KOPT-K1 (cell line): Measurements from ENCODE around the gene EVX2.

Source experiments
- H3K27ac ChIP-seq: fragments of 200-600 bp; sonication (generic); 2 replicates; pipeline ENCODE4 v1.5.1; 2016; ENCODE audit warnings: antibody characterized with exemption, mild to moderate bottlenecking, low read depth, low read length; ENCODE audit not compliant: poor library complexity, severe bottlenecking
- H3K36me3 ChIP-seq: fragments of 200-600 bp; sonication (generic); 2 replicates; pipeline ENCODE4 v1.5.1; 2017; ENCODE audit warnings: antibody characterized with exemption, mild to moderate bottlenecking, low read length, moderate library complexity; ENCODE audit not compliant: insufficient read depth
- H3K9me3 ChIP-seq: fragments of 200-600 bp; sonication (generic); 2 replicates; pipeline ENCODE4 v1.5.1; 2017; ENCODE audit warnings: antibody characterized with exemption, low read length, mild to moderate bottlenecking; ENCODE audit not compliant: insufficient read depth, poor library complexity, severe bottlenecking

EVX2 gene

DNA sequence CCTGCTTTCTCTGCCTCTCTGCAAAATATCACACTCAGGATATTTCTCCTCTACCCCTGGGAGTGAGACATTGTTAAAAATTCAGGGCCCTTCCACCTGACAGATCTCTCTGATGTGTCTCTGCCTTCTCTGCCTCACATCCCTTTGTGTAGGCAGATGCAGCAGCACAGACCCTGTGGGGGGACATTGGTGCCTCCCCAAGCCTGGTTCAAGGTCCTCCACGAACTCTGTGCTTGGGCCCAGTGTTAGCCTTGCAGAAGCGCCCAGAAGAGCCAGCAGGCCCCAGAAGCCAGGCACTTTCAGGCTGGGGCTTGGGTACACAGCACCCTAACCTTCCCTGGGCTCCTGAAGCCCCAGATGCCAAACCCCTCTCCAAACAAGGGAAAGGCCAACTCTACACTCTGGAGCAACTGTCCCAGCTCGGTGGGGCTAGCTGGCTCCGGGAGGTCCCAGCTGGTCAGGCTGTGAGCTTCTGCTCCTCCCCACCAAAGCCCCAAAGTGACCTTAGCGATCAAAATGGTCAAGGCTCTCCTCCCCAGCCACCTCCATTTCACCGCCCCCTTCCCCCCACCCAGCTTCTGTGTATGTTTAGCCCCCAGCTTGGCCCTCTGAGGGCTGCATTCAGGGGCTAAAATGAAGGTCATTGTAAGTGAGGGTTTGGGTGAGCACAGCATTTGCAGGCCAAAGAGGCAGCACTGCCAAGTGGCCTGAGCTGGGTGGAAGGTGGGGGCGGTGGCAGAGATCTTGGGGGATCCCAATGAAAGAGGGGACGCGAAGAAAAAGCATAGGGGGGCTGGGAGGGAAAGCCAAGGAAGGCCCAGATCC is 41.4 kb upstream of the EVX2 start:
- Histone ChIP-seq H3K27ac (no peak overlapping the region), H3K9me3 (no peaks in the 10 kb centered on the region)

DNA sequence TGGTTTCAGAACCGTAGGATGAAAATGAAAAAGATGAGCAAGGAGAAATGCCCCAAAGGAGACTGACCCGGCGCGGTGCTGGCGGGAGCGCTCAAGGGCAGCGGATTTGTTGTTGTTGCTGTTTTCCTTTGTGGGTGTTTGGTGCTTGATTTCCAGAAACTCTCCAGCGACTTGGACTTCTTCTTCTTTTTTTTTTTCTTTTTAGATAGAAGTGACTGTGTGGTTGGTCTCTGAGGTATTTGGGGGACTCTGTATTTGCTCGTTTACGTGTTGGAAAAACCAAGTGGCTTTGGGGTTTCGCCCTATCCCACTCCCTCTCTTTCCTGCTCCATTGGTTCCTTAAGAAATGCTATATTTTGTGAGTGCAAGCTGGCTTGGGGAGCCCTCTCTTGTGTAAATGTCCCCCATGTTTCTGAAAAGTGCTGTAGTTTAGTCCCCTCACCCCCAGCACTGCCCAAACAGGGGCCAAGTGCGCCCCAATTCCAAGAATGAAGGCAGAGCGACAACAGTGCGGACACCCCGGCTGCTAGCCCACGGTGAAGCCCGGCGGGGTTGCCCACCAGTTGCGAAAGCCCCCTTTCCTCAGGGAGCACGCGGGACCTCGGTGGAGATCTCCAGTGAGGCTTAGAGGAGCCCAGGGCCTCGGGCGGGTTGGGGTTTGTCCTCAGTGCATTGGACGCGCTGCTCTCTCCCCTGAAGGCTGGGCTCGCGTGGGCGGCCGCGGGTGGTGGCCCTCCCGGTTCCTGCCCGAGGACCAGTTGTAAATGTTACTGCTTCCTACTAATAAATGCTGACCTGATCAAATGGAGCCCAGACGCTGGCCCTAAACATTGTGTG is 40.6 kb upstream of the EVX2 start:
- no peaks in the 10 kb centered on the region for H3K9me3 ChIP-seq
- H3K36me3 ChIP-seq = no peaks in the 10 kb centered on the region
- no peak overlapping the region for H3K27ac ChIP-seq

More for the DNA sequence above, 41.4 kb upstream of the EVX2 start:
- no peaks in the 10 kb centered on the region for H3K36me3 ChIP-seq

DNA sequence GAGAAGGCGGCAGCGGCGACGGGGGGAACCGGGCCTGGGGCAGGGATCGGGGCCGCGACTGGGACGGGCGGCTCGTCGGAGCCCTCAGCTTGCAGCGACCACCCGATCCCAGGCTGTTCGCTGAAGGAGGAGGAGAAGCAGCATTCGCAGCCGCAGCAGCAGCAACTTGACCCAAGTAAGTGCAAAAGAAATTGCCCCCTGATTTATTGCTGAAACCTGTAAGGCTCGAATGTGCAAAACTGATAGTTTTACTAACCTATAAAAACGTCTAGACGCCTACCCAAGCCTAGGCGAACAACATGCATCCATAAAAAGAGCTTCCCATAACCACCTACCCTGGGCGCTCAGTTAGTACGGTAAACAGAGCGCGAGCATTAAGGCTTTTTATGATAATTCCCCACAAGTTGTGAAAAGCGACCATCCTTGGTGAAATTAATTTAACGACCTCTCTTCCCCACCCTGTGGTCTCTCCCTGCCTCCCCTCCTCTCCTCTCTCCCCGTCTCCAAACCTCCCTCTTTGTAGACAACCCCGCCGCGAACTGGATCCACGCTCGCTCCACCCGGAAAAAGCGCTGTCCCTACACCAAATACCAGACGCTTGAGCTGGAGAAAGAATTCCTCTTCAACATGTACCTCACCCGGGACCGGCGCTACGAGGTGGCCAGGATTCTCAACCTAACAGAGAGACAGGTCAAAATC is 39.8 kb upstream of the EVX2 start:
- Histone ChIP-seq H3K36me3 (no peaks in the 10 kb centered on the region), H3K9me3 (no peaks in the 10 kb centered on the region), H3K27ac (no peak overlapping the region)

DNA sequence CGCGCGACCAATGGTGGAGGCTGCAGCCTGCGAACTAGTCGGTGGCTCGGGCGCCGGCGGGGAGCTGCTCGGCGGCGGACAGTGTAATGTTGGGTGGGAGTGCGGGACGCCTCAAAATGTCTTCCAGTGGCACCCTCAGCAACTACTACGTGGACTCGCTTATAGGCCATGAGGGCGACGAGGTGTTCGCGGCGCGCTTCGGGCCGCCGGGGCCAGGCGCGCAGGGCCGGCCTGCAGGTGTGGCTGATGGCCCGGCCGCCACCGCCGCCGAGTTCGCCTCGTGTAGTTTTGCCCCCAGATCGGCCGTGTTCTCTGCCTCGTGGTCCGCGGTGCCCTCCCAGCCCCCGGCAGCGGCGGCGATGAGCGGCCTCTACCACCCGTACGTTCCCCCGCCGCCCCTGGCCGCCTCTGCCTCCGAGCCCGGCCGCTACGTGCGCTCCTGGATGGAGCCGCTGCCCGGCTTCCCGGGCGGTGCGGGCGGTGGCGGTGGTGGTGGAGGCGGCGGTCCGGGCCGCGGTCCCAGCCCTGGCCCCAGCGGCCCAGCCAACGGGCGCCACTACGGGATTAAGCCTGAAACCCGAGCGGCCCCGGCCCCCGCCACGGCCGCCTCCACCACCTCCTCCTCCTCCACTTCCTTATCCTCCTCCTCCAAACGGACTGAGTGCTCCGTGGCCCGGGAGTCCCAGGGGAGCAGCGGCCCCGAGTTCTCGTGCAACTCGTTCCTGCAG is 39.1 kb upstream of the EVX2 start, which contains the start of gene HOXD9:
TSS of gene HOXD9 (plus strand) at position 37 of the 728 bp plus-strand sequence. CDS start at position 87, 50 bp downstream.
- Histone ChIP-seq H3K36me3 (no peaks in the 10 kb centered on the region), H3K27ac (no peak within 1 kb of the TSS), H3K9me3 (no peaks in the 10 kb centered on the region)

DNA sequence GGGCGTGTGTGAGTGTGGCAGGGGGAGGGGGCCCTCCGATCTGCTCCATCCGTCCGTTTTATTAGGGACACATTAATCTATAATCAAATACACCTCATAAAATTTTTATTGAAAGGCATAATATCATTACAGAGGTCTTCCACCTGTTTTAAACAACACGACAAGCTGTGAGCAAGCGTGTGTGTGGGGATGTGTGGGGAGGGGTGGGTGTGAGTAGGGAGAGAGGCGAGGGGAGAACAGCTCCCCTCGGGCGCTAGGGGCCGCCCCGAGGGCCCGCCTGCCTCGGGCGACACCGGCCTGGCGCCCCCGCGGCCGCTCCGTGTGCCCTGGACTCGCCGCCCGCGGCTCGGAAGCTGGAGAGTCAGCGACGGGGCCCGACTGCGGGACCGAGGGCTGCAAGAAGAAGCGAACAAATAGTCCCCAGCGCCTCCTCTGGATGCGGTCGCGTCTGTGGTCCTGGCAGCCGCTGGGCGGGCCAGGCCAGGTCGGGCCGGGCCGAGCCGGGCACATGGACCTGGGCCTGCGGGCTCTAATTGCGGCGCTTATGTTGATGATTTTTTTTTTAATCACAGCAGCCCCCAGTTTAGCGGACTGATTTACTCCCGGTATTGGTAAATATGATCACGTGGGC is 38.4 kb upstream of the EVX2 start:
- no peaks in the 10 kb centered on the region for H3K9me3 ChIP-seq
- H3K27ac ChIP-seq = no peak overlapping the region
- H3K36me3 ChIP-seq = no peaks in the 10 kb centered on the region

DNA sequence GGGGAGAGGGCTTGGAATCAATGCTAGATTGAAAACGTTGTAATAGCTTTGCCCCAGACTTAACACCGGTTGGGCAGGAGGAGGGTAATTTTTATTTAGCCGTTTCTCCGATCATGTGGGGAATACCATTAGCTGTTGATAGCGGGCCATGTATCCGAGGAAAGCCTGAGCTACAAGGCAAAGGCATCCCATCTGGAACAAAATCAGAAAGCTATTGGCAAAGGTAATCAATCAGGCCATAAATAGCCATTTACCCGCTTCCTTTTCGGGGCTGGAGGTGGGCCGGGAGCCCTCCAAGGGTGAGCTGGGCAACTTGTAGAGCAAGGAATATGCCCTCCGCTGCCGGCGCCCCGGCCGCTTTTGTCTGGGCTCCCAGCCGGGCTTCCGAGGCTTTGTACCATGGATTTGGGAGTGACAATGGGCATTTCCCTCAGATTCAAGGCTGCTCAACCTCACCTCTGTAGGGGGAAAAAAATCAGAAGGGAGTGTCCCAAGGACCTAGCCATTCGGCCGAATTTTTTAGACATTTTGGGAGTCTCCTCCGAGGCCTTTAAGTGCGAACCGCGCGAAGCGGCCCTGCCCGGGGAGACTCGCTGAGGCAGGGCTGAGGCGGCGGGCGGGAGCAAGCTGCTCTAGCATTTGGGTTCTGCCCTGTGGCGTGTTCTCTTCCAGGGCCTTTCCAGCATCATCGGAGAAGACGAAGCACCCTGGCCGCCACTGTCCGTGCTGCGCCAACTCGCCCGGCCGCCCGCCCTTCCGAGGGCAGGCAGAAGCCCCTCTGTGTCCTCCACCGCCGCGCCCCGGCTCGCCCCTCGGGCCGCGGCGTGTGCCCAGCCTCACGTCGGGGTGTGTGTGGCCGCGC is 37.7 kb upstream of the EVX2 start:
- Histone ChIP-seq H3K9me3 (no peaks in the 10 kb centered on the region), H3K27ac (no peak overlapping the region), H3K36me3 (no peaks in the 10 kb centered on the region)

DNA sequence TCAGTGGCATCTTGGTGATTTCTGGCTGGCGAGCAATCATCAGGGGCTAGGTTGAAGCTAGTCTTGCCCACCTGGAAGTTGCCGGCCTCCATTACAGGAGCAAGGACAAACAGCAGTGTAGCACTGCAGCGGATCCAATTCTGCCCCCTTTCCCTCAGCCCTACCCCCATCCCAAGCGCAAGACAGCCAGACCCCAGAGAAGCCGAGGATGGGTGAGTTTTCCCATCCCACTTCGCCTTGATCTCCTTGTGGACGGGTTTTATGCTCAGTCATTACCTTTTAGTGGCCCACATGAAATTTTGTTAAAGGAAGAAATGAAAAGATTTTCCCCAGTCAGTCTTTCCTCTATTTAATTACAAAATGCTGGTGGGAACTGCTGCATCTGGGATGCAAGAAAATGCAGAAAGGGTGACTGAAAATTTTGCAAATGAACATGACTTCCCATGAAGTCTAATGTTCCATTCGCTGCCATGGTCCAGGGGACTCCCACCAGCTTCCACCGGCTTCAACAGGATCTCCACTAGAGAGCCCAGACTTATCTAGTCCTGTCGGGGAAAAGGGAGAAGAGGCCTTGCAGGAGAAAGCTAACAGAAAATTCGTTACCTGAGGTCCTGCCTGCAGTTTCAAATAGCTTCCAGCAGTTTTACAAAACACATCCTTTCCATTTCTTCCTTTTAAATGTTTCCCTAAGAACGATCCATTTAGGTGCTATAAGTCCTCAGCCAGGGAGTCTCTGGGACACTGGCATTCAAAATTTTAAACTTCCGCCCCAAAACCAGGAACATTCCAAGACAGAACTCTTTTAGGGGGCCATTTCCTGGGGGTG is 36.8 kb upstream of the EVX2 start:
- no peak overlapping the region for H3K27ac ChIP-seq
- no peaks in the 10 kb centered on the region for H3K36me3 ChIP-seq

DNA sequence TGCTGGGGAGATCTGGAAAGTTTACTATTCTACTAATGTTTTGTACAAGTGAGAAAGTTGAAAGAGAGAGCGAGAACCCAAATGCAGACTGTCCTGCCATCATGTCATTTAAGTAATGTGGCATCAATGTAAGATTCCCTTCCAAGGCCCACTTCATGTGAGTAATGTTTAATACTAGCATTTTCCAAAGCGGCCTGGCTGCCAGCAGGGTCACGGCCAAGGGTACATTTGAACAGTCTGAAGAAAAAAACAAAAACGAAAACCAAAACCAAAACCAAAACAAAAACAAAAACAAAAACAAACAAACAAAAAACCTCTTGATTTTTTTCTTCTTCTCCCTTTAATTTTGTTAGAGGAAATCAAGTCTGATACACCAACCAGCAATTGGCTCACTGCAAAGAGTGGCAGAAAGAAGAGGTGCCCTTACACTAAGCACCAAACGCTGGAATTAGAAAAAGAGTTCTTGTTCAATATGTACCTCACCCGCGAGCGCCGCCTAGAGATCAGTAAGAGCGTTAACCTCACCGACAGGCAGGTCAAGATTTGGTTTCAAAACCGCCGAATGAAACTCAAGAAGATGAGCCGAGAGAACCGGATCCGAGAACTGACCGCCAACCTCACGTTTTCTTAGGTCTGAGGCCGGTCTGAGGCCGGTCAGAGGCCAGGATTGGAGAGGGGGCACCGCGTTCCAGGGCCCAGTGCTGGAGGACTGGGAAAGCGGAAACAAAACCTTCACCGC is 35.0 kb upstream of the EVX2 start:
- Histone ChIP-seq H3K27ac (no peak overlapping the region), H3K36me3 (no peaks in the 10 kb centered on the region), H3K9me3 (no peaks in the 10 kb centered on the region)

More for the DNA sequence above, 36.8 kb upstream of the EVX2 start:
- no peaks in the 10 kb centered on the region for H3K9me3 ChIP-seq

DNA sequence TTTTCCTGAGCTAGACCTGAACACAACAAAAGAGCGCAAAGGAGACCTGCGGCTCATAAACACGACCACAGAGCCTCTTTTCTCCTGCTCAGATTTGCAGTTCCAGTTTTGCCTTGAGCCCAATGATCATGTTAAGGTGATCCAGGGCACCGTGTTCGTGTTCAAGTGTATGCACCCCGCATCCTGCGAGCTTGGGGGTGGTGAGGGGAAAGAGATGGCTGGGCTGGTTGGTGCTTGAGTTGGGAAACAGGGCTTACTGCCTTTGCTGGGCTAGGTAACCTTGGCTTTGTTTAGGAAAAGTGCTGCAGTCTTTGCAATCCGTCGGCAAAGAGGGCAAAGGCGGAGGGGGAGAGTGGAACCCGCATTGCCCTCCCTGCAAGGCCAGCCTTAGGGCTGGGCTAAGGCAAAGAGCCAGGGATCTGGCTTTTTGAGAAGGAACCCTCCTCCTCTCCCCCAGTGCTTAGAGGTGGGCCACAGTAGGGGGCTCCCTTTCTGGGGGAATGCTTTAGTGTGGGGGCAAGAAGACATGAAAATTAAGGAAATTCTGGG is 34.1 kb upstream of the EVX2 start:
- Histone ChIP-seq H3K27ac (no peak overlapping the region), H3K36me3 (no peaks in the 10 kb centered on the region), H3K9me3 (no peaks in the 10 kb centered on the region)

DNA sequence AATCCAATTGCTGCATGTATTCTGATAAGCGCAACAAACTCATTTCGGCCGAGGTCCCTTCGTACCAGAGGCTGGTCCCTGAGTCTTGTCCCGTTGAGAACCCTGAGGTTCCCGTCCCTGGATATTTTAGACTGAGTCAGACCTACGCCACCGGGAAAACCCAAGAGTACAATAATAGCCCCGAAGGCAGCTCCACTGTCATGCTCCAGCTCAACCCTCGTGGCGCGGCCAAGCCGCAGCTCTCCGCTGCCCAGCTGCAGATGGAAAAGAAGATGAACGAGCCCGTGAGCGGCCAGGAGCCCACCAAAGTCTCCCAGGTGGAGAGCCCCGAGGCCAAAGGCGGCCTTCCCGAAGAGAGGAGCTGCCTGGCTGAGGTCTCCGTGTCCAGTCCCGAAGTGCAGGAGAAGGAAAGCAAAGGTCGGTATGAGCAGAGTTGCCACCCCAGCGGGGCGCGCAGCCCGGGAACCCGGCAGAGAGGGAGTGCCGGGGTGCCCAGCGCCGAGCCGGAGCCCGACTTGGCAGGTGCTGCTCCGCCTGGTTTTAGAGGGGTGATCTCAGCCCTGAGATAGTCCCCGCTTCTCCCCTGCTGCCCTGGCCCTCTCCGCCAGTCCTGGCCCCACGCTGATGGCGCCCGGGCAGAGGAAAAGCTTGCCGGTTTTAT is 33.5 kb upstream of the EVX2 start:
- no peak overlapping the region for H3K27ac ChIP-seq
- no peaks in the 10 kb centered on the region for H3K36me3 ChIP-seq
- no peaks in the 10 kb centered on the region for H3K9me3 ChIP-seq

DNA sequence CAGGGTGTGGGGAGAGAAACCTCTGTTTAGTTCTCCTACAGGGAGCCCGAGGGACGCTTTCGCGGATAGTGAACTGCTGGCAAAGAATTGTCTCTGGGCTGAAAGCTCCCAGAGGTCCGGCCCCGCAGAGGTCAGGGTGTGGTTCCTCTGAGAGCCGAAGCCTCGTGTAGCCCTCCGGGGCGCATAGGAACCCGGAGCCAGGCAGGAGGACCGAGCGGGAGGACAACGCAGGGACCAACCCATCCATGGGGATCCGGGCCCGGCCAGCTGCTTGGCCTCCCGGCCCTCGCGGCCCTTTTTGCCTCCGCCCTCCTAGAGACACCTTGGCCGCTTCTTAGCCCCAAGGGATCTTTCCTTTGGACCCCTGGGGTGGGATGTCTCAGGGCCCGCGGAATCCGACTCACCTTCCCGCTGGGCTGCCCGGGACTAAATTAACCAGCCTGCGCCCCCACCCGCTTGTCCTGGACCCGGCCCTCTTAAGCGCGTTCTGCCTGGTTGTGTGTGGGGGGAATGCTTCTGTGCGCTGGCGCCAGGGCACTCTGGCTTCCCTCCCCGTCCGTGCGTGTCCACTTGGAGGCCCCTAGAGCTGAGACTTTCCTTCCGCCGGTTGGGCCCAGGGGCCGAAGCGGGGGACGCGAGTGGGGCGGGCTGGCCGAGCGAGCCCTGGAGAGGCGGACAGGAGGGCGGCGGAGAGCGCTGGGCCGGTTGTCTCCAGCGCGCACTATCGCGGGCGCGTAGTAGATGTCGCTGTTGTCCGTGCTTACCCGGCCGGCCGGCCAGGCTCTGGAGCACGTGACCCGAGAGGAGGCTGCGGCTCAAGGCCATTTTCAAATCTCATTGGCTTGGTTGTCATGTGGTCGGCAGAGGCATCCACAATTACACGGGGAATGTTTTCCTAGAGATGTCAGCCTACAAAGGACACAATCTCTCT is 32.4 kb upstream of the EVX2 start, which contains the start of gene HOXD10:
TSS of gene HOXD10 (plus strand) at position 896 of the 931 bp plus-strand sequence. CDS start 56 bp downstream, outside the sequence.
- no peaks in the 10 kb centered on the region for H3K36me3 ChIP-seq
- H3K27ac ChIP-seq = no peak within 1 kb of the TSS
- no peaks in the 10 kb centered on the region for H3K9me3 ChIP-seq
